Activated naive CD8-positive, alpha-beta T cell treated with anti-CD3 and anti-CD28 coated beads, Interleukin-2, amount 50 U/mL, for 16 hours (primary cell): ENCODE results near the gene SORCS2.
"Not testable (repeated sequence)": the region's sequence is repeated elsewhere in the genome, so short reads cannot be mapped to it uniquely, and the experiment has no call there.

Source experiments
- DNase-seq: peaks from one replicate; pipeline ENCODE4 v3.0.0-alpha.2; 2020; ENCODE audit warnings: low read depth, low spot score

Gene SORCS2

DNA sequence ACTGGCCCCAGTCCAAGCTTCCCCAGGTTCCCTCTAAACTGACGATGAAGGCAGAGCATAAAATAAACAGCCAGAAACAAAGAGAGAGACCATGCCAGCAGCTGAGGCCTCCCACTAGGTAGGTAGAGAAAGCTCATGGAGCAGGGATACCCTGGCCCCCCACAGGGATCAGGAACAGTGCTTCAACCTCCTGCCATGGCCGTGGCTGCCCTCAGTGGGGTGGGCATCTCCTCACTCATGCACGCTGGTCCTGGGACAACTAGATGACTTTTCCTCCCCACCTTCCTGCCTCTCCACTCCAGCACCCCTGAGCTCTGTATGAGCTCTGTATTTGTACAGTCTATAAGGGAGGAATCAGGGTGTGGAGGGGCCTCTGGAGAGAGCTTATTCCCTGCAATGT, 360.1 kb downstream of the SORCS2 start:
- no peak for DNase-seq

DNA sequence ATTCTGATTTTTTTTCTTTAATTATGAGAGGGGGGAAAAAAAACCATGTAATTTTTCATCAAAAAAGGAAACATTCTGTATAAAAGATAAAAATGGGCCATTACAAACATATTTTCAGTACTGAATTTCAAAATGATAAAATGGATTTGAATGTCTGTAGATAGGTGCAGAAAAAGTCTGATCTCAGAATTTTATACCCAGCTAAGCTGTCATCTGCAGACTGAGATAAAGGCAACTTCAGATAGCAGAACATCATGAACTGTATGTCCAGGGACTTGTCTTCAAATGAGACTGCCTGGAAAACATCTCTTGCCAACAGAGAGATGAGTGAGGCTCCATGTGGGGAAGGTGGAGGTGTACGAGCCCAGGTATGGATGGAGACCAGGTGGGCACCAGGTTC, 360.9 kb downstream of the SORCS2 start:
- no peak for DNase-seq

DNA sequence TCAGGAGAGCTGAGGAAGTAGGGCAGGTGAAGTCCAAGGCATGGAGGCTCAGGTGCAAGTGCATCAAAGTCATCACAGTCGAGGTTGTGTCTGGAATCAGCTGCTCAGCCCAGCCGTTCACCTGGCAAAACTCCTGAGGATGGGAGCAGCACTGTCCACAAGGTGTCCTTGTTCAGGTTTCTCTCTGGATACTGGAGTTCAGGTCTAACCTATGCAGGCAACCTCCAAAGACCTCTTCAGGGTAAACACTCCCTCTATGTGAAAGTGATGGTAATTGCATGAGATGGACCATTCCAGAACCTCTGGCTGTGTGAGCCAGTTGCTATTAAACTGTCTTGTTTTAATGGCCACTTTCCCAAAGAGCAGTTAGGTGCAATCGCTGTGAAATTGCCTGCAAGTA, 362.6 kb downstream of the SORCS2 start:
- no peak for DNase-seq

DNA sequence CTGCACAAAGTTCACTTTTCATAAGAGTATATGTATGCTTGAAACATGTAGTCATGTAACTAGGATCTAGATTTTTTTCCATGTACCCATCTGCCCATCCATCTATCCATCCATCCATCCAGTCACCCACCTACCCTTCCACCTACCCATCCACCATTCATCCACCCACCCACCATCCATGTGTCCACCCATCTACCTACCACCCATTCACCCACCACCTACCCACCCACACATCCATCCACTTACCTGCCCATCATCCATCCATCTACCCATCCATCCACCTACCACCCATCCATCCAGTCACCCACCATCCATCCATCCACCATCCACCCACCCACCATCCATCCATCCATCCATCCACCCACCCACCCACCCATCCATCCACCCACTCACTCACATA, 364.2 kb downstream of the SORCS2 start:
- DNase-seq: no peak

DNA sequence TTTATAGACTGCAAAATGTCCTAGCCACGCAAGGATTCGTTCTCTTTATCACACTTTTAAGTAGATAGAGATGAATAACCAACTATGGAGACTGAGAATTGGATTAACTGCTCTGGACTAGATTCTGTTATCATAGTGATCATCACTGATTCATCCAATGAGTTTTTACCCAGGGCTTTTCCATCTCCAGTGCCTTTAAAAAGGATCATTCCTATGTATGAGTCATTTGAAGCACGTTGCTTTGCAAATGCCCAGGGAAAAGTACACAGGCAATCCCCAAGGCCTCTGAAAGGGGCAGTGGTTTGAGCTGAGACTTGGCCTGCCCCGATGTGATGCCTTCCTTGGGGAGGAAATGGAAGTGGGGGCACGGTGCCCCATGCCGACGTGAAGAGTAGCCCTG, 365.1 kb downstream of the SORCS2 start:
- no peak for DNase-seq

DNA sequence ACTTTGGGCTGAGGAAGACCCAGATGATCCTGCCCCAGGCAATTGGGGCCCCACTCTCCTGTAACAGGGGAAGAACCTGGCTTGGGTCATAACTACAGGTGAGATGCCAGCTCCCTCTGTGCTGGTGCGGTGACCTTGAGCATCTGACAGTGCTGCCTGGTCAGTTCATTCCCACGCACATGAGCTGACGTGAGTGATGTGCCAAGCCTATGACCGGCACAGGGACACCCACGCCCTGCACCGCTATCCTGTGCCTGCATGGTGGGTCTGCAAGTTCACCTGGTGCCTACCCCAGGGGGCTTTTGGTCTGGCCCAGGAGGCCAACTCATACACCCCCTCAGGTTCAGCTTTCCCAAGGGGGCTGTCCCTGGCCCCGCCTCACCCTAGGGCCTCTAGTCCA, 366.1 kb downstream of the SORCS2 start:
- DNase-seq: no peak

DNA sequence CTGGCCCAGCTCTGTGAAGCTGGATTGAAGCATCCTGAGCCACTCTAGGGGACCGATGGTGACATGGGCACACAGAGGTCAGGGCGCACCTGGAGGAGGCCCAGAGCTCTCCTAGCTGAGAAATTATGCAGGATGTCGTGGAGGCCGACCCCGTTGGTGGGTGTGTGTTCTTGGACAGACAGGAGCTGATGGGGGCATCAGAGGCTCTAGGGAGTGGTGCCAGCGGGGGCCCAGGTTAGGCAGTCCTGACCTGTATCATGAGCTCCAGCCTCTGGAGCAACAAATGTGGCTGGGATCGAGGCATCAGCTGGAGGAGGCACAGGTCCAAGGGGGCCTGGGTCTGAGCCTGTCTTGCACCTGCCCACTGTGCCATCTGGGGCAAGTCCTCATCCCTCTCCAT, 367.0 kb downstream of the SORCS2 start:
- DNase-seq: no peak

DNA sequence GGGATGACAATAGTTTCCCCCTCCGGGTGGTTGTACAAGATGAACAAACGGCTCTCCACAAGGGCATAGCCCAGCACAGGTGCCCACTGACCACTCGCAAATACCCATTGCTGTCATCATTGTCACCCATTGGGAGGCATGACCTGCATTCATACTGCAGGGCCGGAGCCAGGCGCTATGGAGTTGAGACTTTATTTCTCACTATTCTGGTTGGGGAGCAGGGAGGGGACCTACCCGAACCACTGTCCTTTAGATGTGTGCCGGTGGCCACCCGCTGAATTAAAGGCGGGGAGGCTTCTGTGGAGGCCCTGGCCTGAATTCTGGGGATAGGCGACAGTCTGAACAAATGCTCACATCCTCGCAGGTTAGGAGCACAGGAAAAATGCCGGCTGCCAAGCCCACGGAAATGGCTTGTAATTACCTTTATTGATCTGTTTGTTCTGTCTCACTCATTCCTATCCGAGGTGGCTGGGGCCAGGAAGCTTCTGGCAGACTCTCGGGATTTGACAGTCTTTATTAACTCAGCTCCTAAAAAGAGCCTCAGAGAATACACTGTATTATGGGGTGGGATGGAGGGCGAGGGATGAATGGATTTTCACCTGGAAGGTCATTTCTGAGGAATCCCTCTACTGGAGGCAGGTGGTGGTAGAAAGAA, 367.5 kb downstream of the SORCS2 start:
- DNase-seq: no peak

DNA sequence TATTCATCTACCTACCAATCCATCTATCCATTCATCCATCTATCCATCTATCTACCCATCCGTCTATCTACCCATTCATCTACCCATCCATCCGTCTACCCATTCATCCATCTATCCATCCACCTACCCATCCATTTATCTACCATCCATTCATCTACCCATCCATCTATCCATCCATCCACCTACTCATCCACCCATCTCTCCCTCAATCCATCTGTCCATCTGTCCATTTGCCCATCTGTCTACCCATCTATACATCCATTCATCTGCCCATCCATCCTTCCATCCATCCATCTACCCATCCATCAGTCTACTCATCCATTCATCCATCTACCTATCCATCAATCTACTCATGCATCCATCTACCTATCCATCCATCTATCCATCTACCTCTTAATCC, 369.2 kb downstream of the SORCS2 start:
- no peak for DNase-seq

DNA sequence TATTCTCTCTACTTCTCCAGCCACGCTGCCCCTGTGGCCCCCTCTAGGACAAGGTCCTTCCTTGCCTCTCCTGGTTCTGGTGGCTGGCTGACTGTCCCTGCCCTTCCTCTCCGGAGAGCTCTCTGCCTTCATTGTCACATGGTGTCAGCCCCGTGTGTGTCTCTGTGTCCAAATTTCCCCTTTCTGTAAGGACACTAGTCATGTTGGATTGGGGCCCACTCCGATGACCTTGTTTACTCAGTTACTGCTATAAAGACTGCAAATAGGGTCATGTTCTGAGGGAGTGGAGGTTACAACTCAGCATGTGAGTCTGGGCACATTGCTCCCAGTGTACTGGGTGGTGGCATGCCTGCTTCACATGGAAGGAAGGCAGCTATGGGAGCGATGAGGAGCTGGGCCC, 371.9 kb downstream of the SORCS2 start:
- no peak for DNase-seq

DNA sequence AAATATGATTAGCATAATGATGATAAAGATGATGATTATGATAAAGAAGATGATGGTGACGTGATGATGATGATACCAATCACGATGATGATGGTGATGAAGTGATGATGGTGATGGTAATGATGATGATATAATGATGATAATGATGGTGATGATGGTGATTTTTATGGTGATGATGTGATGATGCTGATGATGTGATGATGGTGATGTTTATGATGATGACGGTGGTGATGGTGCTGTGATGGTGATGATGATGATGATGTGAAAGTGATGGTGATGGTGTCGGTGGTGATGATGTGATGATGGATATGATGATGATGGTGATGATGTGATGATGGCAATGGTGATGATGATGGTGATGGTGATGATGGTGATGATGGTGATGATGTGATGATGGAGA, 373.1 kb downstream of the SORCS2 start:
- DNase-seq: no peak

DNA sequence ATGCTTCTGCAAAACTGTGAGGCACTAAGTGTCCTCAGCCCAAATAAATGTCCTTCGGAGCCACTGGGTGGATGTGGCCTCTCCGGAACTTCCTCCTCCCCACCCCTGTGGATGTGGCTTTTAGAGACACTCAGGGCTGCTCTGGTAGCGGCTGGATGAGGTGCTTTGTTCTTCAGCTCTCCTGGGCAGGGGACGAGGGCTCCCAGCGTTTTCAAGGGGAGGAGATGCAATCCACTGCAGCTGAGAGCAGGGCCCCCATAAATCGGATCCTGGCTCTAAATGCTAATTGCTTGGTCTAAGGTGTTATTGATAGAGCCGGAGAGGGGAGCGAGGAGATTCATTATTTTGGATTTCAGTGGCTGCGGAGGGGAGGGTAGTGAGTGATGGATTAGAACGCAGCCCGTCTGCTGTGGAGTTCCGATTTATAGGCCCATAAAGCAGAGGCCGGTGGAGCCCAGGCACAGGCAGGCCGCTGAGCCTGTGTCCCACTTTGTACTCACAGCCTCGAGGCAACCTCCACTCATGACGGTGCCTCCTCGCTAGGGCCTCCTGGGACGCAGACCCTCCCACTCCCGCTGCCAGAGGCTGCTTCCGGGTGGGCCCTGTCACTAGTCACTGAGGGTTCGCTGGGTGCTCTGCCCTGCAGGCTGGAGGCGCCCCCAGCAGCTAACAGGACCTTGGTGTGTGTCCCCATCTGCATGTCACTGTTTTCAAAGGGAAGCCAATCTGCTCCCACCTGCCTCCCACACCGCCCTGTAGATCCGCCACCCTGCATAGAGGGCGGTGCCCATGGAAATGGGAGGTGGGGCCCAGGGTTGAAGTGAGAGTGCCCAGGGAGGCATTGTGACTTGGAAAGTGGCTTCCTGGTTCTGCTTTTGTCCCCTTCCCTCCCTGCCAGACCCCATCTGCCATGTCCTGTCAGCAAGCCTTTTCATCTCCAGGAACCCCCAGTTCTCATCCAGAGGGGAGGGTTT, 377.8 kb downstream of the SORCS2 start:
- DNase-seq: no peak

DNA sequence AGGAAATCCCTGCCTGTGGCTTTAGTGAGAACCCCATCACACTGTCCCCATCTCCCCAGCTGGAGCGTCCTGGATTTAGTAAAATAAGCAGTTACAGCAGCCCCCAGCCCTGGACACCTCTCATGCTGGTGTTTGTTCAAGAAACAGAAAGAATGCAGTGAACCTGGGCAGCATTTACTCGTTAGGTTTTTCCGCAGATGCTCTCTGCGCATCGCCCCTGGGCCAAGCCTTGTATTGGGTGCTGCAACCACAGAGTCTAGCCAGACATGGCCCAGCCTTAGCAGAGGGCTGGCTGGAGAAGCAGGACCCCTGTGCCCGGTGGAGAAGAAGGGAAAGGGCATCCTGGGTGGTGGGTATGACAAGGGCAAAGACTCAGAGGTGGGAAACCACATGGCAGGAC, 378.7 kb downstream of the SORCS2 start:
- no peak for DNase-seq

DNA sequence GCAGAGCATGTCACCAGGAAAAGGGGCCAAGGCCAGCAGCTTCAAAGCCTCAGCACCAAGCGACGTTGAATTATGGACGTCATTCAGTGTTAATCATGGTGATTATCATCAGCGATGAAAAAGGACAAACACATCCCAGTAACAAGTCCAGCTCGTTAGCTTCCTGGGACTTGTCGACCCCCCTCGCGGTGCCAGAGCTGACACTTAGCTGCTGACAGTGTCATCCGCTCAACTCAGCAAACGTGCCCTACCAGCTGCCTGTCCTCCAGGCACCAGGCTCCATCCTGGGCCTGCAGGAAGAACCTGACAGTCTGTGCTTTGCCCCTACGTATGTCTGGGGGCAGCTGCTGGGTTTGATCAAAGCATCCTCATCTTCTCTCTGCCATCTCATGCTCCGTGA, 379.4 kb downstream of the SORCS2 start:
- DNase-seq: no peak

DNA sequence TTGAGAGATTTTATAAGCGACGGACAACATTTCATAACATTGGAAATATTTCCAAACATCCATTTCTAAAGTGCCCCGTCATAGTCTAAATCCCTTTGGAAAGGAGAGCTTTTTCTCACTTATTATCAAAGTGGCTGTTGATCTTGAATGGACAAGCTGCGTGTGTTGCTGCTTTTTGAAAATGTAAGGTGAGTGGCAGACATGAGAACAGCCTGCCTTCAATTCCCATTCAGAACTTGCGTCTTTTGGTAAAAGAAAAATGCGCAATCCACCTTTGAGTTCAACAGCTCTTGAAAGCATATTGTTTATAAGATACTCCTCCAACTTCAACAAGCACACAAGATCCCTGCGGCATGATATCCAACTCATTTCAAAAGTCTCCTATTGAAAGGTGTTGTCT, 380.6 kb downstream of the SORCS2 start:
- no peak for DNase-seq

DNA sequence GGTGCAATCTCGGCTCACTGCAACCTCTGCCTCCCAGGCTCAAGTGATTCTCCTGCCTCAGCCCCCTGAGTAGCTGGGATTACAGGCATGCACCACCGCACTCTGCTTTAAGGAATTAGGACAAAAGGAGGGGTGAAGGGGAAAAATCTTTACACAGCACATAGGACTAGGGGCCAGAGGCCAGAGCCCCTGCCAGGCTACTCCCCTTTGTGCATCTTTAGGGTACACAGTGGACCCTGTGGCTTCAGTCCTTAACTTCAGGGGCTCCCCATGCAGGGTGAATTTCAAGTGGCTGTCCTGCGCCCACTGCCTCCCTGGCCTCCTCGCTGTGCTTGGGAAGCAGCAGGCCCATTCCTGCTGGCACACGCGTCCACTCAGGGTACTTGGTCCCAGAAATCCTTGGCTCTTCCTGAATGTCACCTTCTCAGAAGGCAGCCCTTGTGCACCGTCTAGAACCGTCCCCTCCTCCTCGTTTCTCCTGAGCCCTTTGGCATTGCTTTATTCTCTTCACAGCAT, 381.3 kb downstream of the SORCS2 start:
- DNase-seq: no peak

DNA sequence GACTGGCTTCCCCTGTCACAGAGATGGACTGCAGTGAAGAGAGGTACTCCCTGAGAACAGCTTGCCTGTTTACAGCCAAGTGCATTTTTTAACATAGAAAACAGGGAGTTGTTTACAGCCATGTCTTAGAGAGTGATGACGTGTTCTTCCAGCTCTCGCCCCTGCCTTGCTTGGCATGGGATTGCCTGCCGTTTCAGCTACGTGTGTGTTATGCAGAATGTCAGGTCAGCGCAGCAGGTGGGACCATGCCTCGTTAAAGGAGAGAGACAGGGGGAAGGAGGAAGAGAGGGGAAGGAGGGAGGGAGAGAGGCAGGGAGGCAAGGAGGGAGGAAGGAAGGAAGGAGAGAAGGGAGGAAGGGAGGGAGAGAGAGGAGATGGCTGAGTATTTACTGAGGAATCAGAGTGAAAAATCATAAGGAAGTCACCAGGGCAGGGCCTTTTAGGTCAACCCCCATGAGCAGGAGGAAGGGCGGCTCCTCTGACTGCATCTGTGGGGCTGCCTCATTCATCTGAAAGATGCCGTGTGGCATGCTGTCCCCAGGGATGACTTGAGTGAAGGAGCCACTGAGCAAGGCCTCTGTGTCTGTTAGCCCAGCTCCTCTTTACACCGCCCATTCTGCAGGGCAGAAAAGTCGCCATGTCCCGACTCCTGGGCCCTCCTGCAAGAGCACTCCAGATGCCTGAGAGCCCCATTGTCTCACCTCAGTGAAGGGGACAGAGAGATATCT, 382.1 kb downstream of the SORCS2 start:
- DNase-seq: no peak

DNA sequence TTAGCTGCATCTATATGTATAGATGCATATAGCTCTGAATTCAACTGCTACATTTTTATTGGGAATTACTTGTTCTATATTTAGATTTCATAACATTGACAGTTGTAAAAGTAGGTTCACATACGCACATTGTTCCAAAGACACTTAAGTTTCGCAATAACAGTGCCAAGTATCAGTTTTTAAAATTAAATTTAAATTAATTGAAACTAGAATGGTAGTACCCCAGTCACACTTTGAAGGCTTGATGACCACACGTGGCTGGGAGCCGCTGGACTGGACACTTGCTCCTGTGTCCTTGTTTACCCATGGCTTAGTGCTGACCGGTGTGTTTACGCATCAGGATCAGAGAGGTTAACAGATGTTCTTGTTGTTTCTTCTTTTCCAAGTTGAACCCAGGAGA, 383.1 kb downstream of the SORCS2 start:
- DNase-seq: no peak

DNA sequence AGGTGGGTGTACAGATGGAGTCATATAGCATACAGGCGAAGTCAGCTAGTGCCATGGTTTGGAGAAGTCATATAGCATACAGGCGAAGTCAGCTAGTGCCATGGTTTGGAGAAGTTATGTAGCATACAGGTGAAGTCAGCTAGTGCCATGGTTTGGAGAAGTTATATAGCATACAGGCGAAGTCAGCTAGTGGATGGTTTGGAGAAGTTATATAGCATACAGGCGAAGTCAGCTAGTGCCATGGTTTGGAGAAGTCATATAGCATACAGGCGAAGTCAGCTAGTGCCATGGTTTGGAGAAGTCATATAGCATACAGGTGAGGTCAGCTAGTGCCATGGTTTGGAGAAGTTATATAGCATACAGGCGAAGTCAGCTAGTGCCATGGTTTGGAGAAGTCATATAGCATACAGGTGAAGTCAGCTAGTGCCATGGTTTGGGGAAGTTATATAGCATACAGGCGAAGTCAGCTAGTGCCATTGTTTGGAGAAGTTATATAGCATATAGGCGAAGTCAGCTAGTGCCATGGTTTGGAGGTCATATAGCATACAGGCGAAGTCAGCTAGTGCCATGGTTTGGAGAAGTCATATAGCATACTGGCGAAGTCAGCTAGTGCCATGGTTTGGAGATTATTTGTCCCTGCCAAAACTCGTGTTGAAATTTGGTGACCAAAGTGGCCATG, 385.2 kb downstream of the SORCS2 start:
- DNase-seq: not testable (repeated sequence)

DNA sequence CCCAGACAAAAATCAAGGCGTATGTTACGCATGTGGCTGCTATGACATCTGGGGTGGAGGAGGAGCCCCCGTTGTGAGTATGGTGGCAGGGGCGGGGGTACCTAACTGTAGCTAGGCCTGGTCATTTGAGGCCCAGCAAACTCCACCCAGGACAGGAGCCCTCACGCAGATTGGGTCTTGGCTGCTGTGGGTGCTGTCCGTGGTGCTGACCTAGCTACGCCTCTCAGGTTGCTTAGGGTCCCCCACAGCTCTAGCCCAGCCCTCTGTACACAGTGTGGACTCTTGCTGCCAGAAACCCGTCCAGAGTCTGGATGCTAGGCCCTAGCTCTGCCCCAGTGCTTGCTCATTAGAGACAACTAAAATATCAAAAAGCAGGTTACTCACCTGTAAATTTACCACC, 389.1 kb downstream of the SORCS2 start:
- no peak for DNase-seq

DNA sequence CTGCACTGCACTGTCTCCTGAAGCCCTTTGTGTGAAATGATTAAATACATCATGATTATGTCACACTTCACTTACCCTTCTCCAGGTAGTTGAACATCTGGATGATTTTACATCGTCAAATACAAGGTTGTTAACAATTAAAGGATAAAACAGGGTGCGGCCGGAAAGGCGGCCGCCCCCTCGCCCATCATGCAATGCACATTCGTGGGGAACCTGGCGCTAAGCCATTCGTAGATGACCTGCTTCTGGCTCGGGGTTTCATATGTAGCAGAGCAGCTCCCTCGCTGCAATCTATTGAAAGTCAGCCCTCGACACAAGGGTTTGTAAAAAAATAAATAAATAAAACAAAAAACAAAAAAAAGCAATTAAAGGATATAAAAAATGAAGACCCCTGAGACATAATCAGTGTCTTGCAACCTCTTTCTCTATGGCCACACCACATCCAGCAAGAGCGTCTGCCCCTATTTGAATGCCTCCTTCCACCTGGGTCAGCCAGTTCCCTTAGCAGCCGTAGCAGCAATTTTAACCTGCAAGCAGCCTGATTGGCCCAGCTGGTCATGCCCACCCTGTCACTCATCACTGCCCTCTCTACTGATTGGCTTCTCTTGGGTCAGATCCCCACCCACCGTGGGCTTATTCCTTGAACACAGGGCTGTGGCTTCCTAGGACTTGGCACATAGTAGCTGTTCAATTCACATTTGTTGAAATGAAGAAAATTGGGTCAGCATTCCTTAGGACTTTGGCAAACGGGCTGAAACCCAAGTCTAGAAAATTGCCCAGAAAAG, 390.2 kb downstream of the SORCS2 start:
- DNase-seq: no peak
